Fibroblast of mammary gland (primary cell): ENCODE measurements around the gene ITGAV.

ENCODE experiments used
- DNase-seq: peaks from one replicate; pipeline ENCODE4 v3.0.0-alpha.2; 2010; ENCODE audit warnings: low read depth
- H3K4me3 ChIP-seq: 2 replicates; pipeline ENCODE4 v1.5.1; 2011; ENCODE audit warnings: low read depth, mild to moderate bottlenecking, low read length, moderate library complexity; ENCODE audit not compliant: control insufficient read depth
- TF ChIP-seq, protein P1 (sequence below): conservative IDR thresholded peaks from 2 replicates; pipeline ENCODE4 v1.5.1; 2011; ENCODE audit warnings: low read depth, low read length, inconsistent platforms; ENCODE audit not compliant: control insufficient read depth, insufficient read depth

The ITGAV gene

DNA sequence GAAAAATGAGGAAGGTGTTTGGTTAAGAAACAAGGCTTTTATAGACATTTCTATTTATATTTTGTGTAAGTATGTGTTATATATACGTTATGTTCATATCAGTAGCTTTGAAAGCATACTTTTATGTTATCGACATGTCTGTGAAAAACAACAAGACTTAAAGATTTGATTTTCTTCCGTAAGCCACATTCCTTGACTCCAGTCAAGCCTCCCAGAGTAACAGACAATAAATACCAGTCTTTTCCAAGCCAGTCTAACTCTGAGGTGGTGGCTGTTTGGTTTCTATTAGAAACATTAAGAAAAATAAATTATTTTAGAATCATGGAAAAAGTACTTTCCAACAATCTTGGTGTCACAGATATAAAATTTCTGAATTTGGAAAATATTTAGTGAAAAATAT is 16.3 kb upstream of the ITGAV start:
- H3K4me3 ChIP-seq, result no peak overlapping the region
- TF ChIP-seq, protein P1, sequence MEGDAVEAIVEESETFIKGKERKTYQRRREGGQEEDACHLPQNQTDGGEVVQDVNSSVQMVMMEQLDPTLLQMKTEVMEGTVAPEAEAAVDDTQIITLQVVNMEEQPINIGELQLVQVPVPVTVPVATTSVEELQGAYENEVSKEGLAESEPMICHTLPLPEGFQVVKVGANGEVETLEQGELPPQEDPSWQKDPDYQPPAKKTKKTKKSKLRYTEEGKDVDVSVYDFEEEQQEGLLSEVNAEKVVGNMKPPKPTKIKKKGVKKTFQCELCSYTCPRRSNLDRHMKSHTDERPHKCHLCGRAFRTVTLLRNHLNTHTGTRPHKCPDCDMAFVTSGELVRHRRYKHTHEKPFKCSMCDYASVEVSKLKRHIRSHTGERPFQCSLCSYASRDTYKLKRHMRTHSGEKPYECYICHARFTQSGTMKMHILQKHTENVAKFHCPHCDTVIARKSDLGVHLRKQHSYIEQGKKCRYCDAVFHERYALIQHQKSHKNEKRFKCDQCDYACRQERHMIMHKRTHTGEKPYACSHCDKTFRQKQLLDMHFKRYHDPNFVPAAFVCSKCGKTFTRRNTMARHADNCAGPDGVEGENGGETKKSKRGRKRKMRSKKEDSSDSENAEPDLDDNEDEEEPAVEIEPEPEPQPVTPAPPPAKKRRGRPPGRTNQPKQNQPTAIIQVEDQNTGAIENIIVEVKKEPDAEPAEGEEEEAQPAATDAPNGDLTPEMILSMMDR, result no peak
- DNase-seq, result no peak

DNA sequence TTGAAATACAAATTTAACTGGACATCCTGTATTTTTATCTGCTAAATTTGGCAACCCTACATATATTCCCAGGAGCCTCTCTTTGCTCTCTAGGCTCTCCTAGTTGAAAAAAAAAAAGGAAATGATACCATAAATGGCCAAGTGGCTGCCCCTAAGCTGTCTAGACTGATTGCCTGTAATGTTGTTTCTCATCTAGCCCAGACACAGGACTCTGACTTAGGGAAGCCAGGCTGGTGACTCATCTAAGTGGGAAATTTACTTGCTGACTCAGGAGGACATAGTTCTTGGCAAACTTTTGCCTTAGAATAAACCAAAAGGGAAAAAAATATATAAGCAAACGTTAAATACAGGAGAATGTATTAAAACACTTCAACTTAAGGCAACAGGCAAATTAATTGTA is 14.6 kb upstream of the ITGAV start:
- TF ChIP-seq, protein P1, result no peak
- no peak overlapping the region for H3K4me3 ChIP-seq
- peak; percentile 99 for DNase-seq

DNA sequence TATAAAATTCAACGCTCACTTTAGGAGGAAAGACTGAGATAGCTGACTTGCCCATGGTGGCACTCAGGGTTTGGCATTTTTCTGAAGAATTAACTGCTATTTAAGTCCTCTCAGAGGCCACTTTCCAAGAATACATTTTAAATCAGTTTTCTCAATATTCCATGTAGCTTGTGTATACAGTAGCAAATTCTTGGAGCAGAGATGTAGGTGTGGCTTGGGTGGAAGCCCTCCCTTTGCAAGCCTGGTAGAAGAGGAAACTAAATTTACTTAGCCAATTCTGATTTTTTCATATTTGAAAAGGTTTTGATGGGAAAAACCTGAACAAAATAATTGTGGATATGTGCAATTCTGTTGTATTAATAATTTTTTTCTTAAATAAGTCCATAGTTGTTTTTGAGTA is 14.0 kb upstream of the ITGAV start:
- H3K4me3 ChIP-seq, result no peak overlapping the region
- TF ChIP-seq, protein P1, result no peak
- no peak for DNase-seq

DNA sequence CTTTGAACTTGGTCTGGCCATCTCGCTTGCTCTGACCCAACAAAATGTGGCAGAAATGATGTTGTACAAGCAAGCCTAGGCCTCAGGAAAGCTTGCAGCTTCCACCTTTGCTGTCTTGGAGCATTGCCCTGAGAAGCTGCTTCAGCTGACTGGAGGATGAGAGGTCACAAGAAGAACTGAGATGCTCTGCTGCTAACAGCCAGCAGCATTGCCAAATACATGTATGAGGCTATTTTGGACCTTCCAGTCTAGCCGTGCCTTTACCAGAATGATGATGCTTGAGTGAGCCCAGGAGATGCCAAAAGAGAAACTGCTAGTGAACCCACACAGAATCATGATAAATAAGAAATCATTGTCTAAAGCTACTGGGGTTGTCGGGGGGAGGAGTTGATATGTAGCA is 13.2 kb upstream of the ITGAV start:
- TF ChIP-seq, protein P1, result no peak
- peak; percentile 74 for DNase-seq
- no peak overlapping the region for H3K4me3 ChIP-seq

DNA sequence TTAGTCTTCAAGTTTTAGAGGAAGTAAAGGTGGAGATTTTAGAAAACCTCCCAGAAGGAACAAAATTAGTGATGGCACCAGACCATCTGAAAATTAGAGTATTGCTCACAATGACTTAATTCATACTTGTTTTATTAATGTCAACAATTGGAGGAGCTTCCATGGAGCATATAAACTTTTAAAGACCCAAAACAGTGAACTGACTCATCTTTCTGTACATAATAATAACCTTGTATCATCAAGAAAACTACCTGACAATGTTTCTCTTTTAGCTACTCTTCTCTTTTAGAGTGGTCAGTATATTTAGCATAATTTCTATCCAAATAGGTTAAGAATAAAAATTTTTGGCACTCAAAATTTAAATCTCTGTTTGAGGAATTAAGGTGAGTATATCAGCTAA is 7.2 kb upstream of the ITGAV start:
- TF ChIP-seq, protein P1, result no peak
- no peak for DNase-seq
- no peak overlapping the region for H3K4me3 ChIP-seq

DNA sequence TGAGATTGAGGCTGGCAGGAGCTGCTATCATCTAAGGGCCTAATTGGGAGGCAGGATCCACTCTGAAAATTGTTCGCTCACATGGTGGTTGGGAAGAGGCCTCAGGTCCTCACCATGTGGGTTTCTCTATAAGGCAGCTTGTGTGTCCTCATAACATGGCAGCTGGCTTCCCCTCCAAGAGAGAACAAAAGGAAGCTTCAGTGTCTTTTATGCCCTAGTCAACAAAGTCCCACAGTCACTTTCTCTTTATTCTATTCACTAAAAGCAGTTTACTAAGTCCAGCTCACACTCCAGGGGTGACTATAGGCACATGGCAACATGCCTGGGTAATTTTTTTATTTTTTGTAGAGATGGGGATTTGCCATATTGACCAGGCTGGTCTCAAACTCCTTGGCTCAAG is 5.8 kb upstream of the ITGAV start:
- DNase-seq, result no peak
- TF ChIP-seq, protein P1, result no peak
- no peak overlapping the region for H3K4me3 ChIP-seq

DNA sequence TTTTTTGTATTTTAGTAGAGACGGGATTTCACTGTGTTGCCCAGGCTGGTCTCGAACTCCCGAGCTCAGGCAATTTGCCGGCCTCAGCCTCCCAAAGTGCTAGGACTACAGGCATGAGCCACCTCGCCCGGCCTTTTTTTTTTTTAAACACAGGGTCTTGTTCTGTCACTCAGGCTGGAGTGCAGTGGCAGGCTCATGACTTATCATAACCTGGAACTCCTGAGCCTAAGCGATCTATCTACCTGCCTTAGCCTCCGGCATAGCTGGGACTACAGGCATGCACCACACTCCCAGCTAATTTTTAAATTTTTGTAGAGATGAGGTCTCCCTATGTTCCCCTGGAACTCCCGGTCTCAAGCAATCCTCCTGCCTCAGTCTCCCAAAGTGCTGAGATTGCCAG is 1.4 kb upstream of the ITGAV start:
- TF ChIP-seq, protein P1, result no peak
- DNase-seq, result no peak
- no peak overlapping the region for H3K4me3 ChIP-seq
